Nephron progenitor cell (in vitro differentiated cells): Measurements from ENCODE around the gene COL18A1.

Experiments
- DNase-seq: peaks from one replicate; pipeline ENCODE4 v3.0.0; 2021
- H3K27ac Mint-ChIP-seq: 2 replicates; pipeline ENCODE4 v1.8.0; 2021; ENCODE audit warnings: mild to moderate bottlenecking, moderate library complexity, mixed read lengths
- H3K27me3 Mint-ChIP-seq: 2 replicates; pipeline ENCODE4 v1.8.0; 2021; ENCODE audit warnings: mild to moderate bottlenecking, low read depth, mixed read lengths; ENCODE audit not compliant: poor library complexity
- H3K36me3 Mint-ChIP-seq: 2 replicates; pipeline ENCODE4 v1.8.0; 2021; ENCODE audit warnings: low read depth, mixed read lengths
- H3K4me1 Mint-ChIP-seq: 2 replicates; pipeline ENCODE4 v1.8.0; 2021; ENCODE audit warnings: mixed read lengths
- H3K4me3 Mint-ChIP-seq: 2 replicates; pipeline ENCODE4 v1.8.0; 2021; ENCODE audit warnings: mild to moderate bottlenecking, moderate library complexity, mixed read lengths
- H3K9me3 Mint-ChIP-seq: 2 replicates; pipeline ENCODE4 v1.8.0; 2021; ENCODE audit warnings: mild to moderate bottlenecking, moderate library complexity, mixed read lengths
- TF ChIP-seq, protein P1 (sequence below): fragments of 200-600 bp; sonication (generic); IDR thresholded peaks from 2 replicates; pipeline ENCODE4 v1.5.0; 2021; ENCODE audit warnings: antibody characterized with exemption

Gene COL18A1

DNA sequence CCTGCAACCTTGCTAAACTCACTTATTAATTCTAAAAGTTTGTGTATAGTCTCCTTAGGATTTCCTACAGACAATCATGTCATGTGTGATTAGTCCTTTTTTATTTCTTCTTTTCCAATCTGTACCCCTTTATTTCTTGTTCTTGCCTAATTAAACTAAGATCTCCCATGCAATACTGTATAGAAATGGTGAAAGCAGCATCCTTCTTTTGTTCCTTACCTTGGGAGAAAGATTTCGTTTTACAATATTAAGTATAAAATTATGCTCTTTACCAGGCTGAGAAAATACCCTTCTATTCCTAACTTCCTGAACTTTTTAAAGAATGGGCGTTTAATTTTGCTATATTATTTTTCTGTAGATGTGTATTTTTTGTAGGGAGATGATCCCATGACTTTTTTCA is 7.6 kb upstream of the COL18A1 start:
- peaks cover 25% of the 10 kb centered on the region for H3K4me1 Mint-ChIP-seq
- no peak overlapping the region for H3K27ac Mint-ChIP-seq
- H3K9me3 Mint-ChIP-seq: peaks cover 29% of the 10 kb centered on the region
- TF ChIP-seq, protein P1, sequence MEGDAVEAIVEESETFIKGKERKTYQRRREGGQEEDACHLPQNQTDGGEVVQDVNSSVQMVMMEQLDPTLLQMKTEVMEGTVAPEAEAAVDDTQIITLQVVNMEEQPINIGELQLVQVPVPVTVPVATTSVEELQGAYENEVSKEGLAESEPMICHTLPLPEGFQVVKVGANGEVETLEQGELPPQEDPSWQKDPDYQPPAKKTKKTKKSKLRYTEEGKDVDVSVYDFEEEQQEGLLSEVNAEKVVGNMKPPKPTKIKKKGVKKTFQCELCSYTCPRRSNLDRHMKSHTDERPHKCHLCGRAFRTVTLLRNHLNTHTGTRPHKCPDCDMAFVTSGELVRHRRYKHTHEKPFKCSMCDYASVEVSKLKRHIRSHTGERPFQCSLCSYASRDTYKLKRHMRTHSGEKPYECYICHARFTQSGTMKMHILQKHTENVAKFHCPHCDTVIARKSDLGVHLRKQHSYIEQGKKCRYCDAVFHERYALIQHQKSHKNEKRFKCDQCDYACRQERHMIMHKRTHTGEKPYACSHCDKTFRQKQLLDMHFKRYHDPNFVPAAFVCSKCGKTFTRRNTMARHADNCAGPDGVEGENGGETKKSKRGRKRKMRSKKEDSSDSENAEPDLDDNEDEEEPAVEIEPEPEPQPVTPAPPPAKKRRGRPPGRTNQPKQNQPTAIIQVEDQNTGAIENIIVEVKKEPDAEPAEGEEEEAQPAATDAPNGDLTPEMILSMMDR: no peak
- H3K4me3 Mint-ChIP-seq: no peak overlapping the region
- no peak for DNase-seq
- H3K27me3 Mint-ChIP-seq: peaks cover 42% of the 10 kb centered on the region
- peaks cover 7% of the 10 kb centered on the region for H3K36me3 Mint-ChIP-seq

DNA sequence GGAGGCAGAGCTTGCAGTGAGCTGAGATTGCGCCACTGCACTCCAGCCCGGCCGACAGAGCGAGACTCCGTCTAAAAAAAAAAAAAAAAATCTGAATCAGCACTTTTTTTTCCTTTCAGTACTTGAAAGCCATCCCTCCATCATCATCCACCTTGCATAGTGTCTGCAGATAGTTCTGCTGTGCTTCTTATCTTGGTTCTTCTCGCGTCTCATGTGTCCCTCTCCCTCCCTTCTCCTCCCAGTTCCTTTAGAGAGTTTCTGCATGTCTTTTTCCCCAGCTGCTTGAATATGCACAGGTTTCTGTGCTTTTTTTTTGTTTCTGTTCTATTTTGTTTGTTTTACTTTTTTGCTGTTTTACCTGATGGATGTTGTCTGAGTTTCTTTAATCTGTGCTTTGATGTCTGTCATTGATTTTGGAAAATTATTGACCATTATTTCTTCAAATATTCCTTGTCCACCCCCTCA is 3.9 kb upstream of the COL18A1 start:
- Mint-ChIP-seq H3K4me3 (no peak overlapping the region), H3K36me3 (peaks cover 7% of the 10 kb centered on the region), H3K4me1 (peaks cover 17% of the 10 kb centered on the region), H3K27ac (no peak overlapping the region), H3K27me3 (peaks cover 54% of the 10 kb centered on the region), H3K9me3 (peaks cover 29% of the 10 kb centered on the region)
- TF ChIP-seq, protein P1: no peak
- no peak for DNase-seq

DNA sequence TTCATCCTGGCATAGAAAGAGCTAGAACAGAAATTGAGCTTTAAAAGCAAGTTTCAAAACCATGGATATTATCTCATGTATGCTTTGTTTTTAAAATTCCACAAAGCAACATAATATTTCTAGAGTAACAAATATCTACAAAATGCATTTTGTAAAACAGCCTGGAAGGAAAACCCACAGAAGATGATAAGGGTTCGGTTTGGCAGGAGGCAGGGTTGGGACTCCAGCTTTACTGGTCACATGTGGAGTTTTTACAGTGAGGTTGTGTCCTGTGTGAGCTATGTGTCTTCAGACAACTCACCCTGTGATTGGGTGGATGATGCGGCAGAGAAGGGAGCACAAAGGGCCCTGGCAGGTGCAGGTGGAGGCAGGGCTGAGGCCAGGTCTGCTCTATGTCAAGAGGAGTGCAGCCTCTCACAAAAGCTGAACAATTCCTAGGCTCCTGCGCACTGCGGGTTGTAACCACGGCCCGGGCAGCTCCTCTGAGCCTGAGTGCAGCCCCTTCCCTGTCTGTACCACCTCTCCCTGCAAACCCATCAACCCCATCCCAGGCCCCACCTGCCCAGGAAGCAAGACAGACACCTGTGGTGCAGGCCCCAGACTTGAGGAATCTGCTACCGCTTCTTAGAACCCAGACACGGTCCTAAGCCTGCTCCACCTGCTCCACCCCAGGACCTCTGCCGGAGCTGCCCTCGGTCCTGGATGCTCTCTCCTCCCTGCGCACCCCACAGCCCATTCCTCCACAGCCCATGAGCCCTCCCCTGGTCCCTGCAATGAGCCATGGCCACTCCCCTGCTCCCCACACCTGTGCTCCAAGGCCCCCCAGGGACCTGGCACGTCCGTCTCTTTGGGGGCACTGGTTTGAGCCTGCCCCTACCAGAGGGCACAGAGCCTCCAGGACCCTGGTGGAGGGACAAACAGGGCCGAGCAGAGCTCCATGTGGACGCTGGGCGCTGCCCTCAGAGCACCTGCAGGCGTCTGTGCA is 2.8 kb upstream of the COL18A1 start:
- TF ChIP-seq, protein P1: no peak
- Mint-ChIP-seq H3K4me3 (no peak overlapping the region), H3K27me3 (peaks cover 46% of the 10 kb centered on the region), H3K27ac (no peak overlapping the region), H3K36me3 (peaks cover 7% of the 10 kb centered on the region), H3K9me3 (peaks cover 29% of the 10 kb centered on the region), H3K4me1 (peaks cover 23% of the 10 kb centered on the region)
- no peak for DNase-seq

DNA sequence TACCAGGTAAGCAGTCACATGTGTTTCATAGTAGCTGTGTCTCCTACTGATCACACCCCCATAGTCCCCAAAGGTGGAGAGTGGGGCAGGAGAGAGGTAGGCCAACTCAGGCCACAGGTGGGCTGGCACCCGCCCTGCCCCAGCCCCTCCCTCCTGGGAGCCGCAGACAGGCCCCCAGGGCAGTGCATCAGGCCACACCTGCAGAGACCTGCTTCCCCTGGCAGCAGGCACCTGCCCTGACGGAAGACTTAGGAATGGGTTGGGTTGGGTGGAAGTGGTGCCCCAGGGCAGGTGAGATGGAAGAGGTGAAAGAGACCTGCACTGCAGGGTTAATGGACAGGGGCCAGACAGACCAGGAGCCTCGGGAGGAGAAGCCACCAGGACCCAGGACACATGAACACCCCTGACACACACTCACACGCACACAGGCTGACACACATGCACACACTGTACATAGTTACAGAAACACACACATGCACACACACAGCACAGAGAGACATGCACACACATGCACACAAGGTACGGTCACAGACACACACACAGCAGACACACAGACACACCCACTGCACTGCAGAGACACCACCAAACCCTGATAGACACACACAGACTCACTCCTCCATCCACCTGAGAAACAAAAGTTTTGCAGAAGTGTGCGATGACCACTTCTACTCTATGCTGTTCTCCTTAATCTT is 1.7 kb upstream of the COL18A1 start:
- DNase-seq: no peak
- H3K27ac Mint-ChIP-seq: no peak overlapping the region
- peaks cover 39% of the 10 kb centered on the region for H3K27me3 Mint-ChIP-seq
- TF ChIP-seq, protein P1: no peak
- peak overlapping the region; percentile 88 for H3K4me3 Mint-ChIP-seq
- peaks cover 29% of the 10 kb centered on the region for H3K9me3 Mint-ChIP-seq
- H3K4me1 Mint-ChIP-seq: peaks cover 34% of the 10 kb centered on the region
- H3K36me3 Mint-ChIP-seq: peaks cover 7% of the 10 kb centered on the region

DNA sequence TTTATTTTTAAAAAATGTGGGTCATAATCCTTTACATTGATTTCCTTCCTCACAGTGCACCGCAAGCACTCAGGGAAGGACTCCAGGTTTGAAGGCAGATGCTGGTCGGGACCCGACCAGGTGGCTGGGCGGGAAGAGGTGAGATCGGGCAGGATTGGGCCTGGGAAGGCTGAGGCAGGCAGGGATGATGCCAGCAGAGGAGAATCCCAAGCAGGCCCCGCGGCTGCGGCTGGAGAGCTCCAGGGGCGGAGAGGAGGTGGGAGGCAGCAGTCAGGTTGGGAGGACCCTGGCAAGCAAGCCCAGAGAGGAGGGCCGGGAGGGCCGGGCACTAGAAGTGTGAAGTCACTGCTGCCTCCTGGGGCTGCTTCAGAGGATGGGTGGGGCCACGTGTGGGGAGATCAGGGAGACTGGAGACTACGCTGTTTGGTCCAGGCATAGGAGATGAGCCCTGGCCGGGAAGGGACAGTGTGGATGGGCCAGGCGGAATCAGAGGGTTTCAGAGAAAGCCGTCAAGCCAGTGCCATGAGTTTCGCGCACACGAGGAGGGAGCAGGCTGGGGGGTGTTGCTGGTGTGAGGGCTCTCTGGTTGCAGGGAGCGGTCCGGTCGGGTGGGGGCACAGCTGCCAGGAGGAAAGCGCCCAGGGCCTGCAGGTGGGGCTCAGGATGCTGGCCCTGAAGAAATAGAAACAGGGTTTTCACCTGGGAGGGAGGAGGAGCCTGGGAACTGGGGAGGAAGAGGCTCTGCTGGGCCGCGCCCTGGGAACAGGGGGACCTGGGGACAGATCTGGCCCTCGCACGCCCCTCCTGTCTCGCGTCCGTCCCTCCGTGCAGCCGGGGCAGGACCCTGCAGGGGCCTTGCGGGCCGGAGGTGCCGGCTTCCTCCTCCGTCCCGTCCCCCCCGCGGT is 888 bp upstream of the COL18A1 start:
- DNase-seq: peak; percentile 49
- peaks cover 27% of the 10 kb centered on the region for H3K9me3 Mint-ChIP-seq
- TF ChIP-seq, protein P1: no peak
- H3K27ac Mint-ChIP-seq: no peak overlapping the region
- H3K27me3 Mint-ChIP-seq: peaks cover 35% of the 10 kb centered on the region
- H3K4me3 Mint-ChIP-seq: peak overlapping the region; percentile 88
- H3K36me3 Mint-ChIP-seq: peaks cover 7% of the 10 kb centered on the region
- H3K4me1 Mint-ChIP-seq: peaks cover 42% of the 10 kb centered on the region
